HG03095 (cell line): ENCODE data around the gene SHCBP1.
"Not testable (repeated sequence)": the region's sequence is repeated elsewhere in the genome, so short reads cannot be mapped to it uniquely, and the experiment has no call there.

Experiments used
- ATAC-seq: cut with Tn5 transposase; IDR thresholded peaks from one replicate; pipeline ENCODE4 v1.9.1; 2021; ENCODE audit warnings: moderate library complexity; ENCODE audit not compliant: unreplicated experiment

The SHCBP1 gene

DNA sequence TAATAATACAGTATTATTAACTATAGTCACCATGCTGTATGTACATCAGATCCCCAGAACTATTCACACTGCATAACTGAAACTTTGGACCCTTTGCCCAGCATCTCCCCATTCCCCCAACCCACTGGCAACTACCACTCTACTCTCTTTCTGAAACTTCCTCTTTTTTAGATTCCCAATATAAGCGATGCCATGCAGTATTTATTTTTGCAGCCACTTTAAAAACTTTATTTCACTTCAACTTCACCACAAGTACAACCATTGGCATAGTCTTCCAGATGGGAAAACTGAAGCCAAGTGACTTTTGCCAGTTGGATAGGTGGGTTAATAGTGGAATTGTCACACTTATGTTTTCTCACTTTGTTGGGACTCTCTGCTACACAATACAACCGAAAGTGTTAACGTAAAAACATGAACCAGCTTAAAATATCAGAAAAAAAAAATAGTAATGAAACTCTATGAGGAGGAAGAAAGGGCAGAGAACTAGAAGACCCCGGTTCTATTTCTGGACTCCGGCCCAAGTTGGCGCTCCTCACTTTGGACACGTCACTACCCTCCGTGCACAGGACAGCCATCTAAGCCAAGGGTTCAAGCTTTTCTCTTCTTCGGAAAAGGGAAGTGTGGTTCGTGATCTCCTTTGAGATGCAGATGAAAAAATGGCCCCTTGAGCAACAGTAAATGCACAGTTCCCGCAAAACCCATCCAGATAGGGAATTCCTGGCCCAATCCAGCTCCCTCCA lies 743 bp downstream of the SHCBP1 start:
- peak; percentile 19 for ATAC-seq

- ATAC-seq = no peak
Measured at GRCh38 chr16:46618516-46618915, 2.7 kb downstream of the SHCBP1 start.

DNA sequence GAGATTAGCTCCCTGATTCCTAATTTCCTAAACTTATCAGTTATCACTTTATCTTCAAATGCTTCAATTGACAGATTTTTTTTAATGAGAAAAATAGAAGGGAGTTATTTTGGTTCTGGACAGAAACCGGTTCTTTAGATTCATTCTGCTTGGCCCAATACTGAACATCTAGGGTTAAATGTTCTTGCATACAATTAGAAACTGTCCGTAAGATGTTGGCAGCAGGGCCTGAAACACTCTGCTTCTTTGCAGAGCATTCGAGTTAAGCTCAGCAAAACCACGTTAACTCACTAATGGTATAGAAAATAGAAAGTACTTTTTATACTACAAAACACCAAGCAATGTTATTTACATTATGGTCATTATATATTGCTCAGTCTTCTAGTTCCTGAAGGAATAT lies 7.2 kb downstream of the SHCBP1 start:
- no peak for ATAC-seq

GRCh38 chr16:46613352-46613751 lies 7.8 kb downstream of the SHCBP1 start:
- no peak for ATAC-seq

DNA sequence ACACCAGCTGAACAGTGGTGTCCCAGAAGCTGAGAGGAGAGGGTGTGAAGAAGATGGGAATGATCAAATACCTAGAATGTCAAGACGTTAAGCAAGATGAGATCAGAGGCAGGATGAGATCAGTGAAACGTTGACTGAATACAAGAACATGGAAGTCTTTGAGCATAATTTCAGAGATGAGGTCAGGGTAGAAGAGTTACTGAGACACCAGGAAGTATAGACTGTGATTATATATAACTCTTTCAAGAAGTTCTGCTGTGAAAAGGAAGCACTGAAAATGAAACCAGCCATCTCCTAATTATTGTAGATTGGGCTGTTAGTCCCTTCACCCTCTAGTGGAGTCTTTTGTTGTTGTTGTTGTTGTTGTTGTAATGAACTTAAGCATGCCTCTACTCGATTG lies 9.1 kb downstream of the SHCBP1 start:
- peak; percentile 74 for ATAC-seq

GRCh38 chr16:46607529-46607928 lies 13.7 kb downstream of the SHCBP1 start:
- ATAC-seq = no peak

DNA sequence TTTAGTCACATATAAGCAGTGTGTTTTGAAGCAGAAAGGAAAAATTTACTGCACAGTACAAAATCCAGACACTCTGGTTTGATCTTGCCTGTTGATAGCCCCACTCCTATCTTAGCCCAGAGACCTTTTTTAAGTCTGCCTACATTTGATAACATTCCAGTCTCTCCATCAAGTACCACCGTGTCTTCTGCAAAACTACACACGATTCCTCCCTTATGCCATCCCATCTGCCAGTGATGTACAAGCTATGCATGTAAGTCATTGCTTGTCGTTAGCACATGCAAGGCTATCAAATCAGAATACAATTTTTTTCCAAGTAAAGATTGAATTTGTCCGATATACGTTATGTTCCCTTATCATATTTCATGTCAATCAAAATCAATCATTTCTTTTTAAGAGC lies 14.9 kb downstream of the SHCBP1 start:
- ATAC-seq = no peak

DNA sequence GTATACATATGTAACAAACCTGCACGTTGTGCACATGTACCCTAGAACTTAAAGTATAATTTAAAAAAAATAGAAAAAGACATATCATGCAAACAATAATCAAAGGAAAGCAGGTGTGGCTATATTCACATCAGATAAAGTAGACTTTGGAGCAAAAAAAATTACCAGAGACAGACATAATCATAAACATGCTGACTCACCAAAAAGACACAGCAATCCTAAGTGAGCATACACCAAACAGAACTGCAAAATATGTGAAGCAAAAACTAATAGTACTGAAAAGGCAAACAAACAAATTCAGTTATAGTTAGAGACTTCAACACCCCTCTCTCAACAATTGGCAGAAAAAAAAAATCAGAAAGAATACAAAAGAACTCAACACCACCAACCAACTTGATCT lies 29.9 kb downstream of the SHCBP1 start:
- no peak for ATAC-seq

- ATAC-seq = no peak
Measured at GRCh38 chr16:46586011-46586577, 35.1 kb downstream of the SHCBP1 start.

DNA sequence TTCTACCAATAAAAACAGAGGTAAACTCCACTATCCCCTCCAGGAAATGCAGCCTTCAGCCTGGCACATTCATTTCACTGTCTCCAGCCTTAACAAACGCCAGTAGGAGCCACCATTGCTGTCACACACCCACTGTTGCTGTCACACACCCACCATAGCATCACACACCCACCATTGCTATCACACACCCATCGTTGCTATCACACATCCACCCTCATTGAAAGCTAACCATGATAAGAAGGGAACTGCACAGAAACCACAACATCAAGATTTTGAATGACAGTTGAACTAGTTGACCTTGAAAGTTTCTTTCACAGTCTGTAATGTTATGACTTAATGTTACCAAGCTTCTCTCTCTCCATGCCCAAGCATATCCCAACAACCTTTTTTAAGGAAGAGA lies 38.1 kb downstream of the SHCBP1 start:
- ATAC-seq = no peak

- no peak for ATAC-seq
Measured at GRCh38 chr16:46582313-46582712, 38.9 kb downstream of the SHCBP1 start.

- ATAC-seq = no peak
Measured at GRCh38 chr16:46577988-46578579, 43.1 kb downstream of the SHCBP1 start.

DNA sequence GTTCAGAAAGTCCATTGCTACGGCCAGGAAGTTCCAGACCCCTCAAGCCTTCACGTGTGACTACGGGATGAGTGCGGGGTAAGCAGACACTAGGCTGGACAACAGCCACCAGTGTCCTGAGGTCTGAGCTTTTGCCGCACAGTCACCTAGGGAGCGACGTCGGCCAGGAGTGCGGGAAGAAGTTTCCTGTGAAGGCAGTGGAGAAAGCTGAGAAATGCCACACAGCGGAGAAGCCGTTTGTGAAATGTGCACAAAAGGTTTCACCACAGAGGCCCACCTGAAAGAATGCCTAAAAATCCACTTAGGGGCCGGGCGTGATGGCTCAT lies 47.4 kb downstream of the SHCBP1 start:
- ATAC-seq = no peak

DNA sequence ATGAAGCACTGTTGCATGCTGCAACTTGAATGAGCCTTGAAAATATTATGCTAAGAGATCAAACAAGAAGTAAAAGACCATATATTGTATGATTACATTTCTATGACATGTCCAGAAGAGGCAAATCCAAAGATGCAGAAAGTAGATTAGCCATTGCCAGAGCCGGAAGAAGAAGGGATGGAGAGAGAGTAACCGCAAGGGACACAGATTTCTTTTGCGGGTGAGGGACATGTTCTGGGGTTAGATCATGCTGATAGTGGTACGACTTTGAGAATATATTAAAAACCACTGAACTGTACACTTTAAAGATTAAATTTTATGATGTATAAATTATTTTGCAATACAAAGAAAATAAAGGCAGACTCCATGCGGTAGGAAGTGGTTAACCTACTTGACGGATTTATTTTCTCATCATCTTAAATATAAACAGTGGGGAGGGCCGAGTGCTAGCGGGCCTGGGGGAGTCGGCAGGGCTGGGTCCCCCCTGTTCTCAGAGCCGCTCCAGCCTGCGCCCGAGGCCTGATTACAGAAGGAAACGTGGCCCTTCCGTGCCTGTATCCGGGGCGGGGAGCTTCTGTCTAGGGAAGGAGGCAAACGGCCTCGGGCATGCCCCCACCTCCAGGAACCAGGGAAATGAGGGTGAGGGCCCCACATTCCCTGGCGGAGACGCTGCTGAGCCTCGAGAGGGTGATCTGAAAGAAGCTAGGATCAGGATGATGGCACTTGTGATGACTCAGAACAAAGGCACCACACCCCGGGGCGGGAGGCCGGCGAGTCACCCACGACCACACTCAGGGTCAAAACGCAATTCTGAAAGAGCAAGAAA lies 48.0 kb downstream of the SHCBP1 start:
- no peak for ATAC-seq

DNA sequence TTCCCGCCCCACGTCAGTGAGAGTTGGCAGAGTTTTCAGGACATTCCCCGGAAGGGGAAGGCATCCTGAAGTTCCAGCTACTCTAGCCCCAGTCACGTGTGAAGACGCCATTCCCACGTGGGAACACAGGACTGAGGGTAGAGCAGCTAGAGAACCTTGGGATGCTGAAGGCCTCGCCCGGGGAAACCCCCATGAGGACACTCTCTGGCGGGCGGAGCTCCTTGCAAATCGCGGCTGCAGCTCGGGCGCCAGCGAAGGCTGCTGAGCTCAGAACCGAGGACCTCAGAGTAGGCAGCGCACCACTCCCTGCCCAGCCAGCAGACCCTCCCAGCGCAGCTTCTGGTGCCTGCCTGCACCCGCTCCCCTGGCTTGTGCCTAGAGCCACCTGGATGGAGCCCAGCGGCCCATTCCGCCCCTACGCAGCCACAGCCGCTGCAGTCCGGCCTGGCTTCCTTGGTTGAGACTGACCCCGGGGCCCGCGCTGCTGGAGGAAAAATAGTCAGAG lies 51.9 kb downstream of the SHCBP1 start:
- ATAC-seq = no peak

DNA sequence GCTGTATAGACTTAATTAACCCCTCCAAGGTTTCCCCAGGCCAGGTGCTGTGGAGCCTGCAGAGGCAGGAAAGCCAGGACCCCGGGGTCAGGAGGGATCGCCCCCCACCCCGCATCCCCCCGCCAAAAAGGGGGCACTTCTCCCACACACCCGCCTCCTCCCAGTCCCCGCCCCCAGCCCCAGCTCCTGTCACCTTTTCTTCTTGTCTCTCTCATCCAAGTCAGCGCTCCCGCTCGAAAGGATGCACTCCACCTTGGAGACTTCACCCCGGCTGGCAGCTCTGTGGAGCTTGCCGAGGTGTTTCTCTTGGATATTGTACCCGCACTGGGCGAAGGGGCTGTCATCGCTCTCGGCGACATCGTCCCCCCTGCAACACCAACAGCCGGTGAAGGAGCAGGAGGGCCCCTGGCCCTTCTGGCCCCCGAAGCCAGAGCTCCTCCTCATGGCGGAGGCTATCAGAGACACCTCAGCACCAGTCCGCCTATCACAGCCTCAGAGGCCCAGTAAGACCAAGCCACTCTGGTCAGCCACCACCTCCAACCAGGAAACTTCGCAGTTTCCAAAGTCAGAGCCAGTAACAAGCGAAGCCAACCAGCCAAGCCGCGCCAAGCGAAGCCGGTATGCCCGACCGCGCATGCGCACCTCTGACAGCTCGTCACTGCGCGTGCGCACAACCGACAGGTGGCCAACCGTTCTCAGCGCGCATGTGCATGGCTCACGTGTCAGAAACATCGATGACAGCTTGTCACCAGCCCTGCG lies 52.5 kb downstream of the SHCBP1 start:
- no peak for ATAC-seq

GRCh38 chr16:46562979-46563378 lies 58.2 kb downstream of the SHCBP1 start:
- no peak for ATAC-seq

DNA sequence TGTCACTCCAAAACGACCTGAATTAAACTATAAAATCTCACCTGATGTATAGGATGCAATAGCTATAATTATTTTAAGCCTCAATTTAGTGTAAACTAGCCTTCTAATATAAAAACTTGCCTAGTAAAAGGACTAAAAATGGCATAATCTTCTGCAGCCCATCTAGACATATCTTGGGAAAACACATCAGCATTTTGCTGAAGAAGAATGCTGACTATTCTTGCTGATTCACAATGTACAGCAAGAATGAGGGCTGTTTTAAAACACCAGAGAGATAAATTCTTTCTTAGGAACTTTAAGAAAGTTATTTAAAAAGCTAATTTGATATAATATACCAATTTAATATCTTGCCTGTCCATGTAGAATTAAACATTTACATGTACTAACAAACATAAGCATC lies 63.2 kb downstream of the SHCBP1 start:
- ATAC-seq = no peak

- no peak for ATAC-seq
Measured at GRCh38 chr16:46555951-46556350, 65.2 kb downstream of the SHCBP1 start.

GRCh38 chr16:46554435-46554834 lies 66.7 kb downstream of the SHCBP1 start:
- not testable (repeated sequence) for ATAC-seq

DNA sequence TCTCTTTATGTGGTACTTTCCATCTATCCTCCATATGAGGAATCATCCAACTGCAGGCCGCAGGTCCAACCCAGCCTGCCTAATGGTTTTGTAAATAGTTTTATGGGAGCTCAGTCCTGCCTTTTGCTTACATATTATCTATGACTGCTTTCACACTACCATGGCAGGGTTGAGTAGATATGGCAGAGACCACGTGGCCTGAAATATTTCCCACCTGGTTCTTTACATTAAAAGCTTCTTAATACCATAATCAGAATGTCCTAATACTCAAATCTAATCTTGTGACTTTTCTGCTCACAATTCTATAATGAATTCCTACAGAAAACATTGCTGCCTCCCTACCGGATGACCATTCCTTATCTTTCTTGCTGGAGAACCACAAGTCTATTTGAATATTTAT lies 71.7 kb downstream of the SHCBP1 start:
- no peak for ATAC-seq
